ENCODE data around the gene TBK1.

DNA sequence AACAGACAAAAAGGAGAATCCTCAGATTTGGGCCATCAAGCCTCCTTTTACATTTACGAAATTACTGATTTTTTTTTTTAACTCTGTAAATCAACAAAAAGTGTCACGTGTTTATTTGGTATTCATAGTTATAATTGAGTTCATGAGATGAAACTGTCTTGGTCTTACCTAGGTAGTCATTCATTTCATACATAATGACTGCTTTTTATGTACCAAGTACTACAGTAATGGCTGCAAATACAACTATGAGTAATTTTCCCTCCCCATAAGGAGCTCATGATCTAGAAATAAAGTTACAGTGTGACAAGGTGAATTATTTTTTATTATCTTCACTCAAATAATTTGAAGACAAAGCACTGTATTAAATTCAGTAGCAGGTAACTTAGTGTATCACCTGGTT, 6.4 kb upstream of the TBK1 start:
- TF ChIP-seq FOXP2 (optimal IDR thresholded peaks at IDR 0.05; ENCODE audit: borderline replicate concordance, extremely low read depth, extremely low read length, insufficient read depth): no peak
- TF ChIP-seq SIN3A (IDR thresholded peaks at IDR 0.05; ENCODE audit: borderline replicate concordance, insufficient read depth, low read length): no peak
- TF ChIP-seq TAF1 (IDR thresholded peaks at IDR 0.05; ENCODE audit: borderline replicate concordance, insufficient read depth, low read length): no peak
- TF ChIP-seq, protein P1, sequence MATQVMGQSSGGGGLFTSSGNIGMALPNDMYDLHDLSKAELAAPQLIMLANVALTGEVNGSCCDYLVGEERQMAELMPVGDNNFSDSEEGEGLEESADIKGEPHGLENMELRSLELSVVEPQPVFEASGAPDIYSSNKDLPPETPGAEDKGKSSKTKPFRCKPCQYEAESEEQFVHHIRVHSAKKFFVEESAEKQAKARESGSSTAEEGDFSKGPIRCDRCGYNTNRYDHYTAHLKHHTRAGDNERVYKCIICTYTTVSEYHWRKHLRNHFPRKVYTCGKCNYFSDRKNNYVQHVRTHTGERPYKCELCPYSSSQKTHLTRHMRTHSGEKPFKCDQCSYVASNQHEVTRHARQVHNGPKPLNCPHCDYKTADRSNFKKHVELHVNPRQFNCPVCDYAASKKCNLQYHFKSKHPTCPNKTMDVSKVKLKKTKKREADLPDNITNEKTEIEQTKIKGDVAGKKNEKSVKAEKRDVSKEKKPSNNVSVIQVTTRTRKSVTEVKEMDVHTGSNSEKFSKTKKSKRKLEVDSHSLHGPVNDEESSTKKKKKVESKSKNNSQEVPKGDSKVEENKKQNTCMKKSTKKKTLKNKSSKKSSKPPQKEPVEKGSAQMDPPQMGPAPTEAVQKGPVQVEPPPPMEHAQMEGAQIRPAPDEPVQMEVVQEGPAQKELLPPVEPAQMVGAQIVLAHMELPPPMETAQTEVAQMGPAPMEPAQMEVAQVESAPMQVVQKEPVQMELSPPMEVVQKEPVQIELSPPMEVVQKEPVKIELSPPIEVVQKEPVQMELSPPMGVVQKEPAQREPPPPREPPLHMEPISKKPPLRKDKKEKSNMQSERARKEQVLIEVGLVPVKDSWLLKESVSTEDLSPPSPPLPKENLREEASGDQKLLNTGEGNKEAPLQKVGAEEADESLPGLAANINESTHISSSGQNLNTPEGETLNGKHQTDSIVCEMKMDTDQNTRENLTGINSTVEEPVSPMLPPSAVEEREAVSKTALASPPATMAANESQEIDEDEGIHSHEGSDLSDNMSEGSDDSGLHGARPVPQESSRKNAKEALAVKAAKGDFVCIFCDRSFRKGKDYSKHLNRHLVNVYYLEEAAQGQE (IDR thresholded peaks at IDR 0.05; ENCODE audit: insufficient read depth in 1 of 2, low read depth in 2 of 2, low read length in 2 of 2): no peak
- no peak for TF ChIP-seq POLR2AphosphoS5 (IDR thresholded peaks at IDR 0.05; ENCODE audit: low read depth, low read length)
